GM10266 (cell line): ENCODE measurements around the gene CLEC16A.

Source experiments
- DNase-seq: peaks from one replicate; pipeline ENCODE4 v3.0.0; 2012; ENCODE audit errors: extremely low spot score
- CTCF ChIP-seq: IDR thresholded peaks from 2 replicates; pipeline ENCODE4 v1.5.1; 2012; ENCODE audit warnings: mild to moderate bottlenecking, low read depth; ENCODE audit not compliant: control insufficient read depth, insufficient read depth; ENCODE audit errors: missing control alignments

CLEC16A gene

GRCh38 chr16:11175787-11176341, 231.5 kb downstream of the CLEC16A start:
- TF ChIP-seq CTCF, result no peak
- DNase-seq, result peak; percentile 60

GRCh38 chr16:11177578-11178160, 233.3 kb downstream of the CLEC16A start:
- TF ChIP-seq CTCF, result no peak
- no peak for DNase-seq

- no peak for DNase-seq
- TF ChIP-seq CTCF, result no peak
These were observed 234.1 kb downstream of the CLEC16A start for GRCh38 chr16:11178424-11178823.

GRCh38 chr16:11179574-11179973, 235.2 kb downstream of the CLEC16A start:
- TF ChIP-seq CTCF, result no peak
- DNase-seq, result no peak

GRCh38 chr16:11180489-11180888, 236.1 kb downstream of the CLEC16A start:
- DNase-seq, result peak; percentile 58
- TF ChIP-seq CTCF, result no peak

GRCh38 chr16:11181242-11181898, 237.0 kb downstream of the CLEC16A start:
- no peak for DNase-seq
- TF ChIP-seq CTCF, result no peak

GRCh38 chr16:11181899-11182279, 237.5 kb downstream of the CLEC16A start:
- no peak for DNase-seq
- no peak for TF ChIP-seq CTCF
